Airway epithelial cell (primary cell): ENCODE measurements around the gene MVB12A. TPM values are rescaled to one million over a fixed set of nuclear protein-coding genes. Genes with fewer than 3 reads are reported as not detected.

ENCODE experiments used
- total RNA-seq: library from RNA; depleted of rRNA; stranded (reverse); fragments of >200 nt; gene quantifications from 2 replicates; pipeline ENCODE4 v1.2.3, GENCODE V29; 2015

The MVB12A gene
- 67.1 and 78.6 TPM in 2 replicates for total RNA-seq

DNA sequence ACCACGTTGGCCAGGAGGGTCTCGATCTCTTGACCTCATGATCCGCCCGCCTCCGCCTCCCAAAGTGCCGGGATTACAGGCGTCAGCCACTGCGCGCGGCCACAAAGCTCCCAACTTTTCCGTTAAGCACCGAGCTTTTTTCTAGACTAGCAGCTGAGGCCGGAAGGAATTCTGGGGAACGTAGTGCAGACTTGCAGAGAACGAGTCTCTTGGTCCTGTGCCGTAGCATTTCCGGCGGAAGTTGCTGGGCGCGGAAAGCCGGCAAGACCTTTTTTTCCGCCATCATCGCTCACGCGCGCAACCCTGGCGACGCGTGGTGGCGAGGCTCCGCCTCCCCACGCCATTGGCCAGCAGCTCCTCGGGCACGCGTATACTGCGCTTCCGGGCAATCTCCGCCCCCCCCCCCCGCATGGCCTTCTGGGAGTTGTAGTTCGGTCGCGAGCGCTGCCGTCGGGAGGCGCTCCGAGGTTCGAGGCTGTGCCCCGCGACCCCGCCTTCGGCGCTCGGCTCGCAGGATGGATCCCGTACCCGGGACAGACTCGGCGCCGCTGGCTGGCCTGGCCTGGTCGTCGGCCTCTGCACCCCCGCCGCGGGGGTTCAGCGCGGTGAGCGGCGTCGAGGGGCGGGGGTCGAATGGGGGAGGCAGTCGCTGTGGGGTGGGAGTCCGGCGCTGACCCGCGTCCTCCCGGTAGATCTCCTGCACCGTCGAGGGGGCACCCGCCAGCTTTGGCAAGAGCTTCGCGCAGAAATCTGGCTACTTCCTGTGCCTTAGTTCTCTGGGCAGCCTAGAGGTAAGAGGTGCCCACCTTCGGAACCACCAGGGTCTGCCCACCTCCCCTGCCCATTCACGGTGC, at the start of gene MVB12A:
Gene MVB12A, plus strand, starts transcription at position 427 of the 854 bp plus-strand sequence. Its CDS starts 89 bp downstream, at position 516.

DNA sequence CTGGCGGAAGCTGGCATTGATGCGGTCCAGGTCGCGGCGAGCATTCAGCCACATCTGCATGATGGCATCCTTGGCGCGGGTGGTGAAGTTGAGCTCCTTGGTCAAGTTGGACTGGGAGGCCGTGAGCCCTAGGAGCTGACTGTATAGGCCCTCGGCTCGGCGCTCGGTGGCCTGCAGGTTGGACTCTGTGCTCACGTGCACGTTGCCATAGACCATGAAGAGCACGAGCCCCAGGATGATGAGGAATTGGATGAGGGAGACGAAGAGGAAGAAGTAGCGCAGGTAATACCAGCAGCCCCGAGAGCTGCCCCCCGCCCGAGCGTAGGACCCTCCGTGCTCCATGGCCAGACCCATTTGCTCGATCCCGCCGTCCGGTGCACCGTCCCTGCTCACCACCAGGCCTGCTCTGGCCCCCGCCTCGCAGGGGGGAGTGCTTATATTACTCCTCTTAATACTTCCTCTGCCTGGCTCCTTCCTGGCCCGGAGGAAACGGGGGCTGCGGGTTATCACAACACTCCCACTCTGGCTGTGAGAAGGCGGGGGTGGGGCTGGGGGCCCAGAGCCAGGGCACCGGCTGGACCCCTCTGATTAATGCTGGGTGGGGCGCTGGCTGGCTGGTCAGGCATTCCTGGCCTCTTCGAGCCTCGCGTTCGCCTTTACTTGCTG, 42.8 kb upstream of the MVB12A start, which contains the start of gene PLVAP:
Gene PLVAP, minus strand, starts transcription at position 408 of the 666 bp plus-strand sequence. Its CDS starts 54 bp downstream, at position 354.

DNA sequence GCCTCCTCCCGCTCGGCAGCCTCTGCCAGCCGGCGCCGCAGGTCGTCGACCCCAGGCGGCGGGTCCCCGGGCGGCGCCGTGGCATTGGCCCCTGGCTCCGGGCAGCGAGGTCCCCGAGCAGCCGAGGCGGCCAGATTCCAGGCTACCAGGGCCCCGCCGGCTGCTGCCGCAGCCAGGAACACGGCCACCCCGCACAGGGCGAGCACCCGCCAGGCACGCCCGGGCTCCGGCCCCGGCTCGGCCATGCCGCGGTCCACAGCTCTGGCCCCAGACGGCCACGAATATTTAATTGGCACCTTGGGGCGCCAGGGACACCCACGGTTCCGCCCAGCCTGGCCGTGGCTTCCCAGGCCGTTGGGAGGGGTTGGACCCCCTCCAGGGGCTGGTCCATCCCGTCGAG, 25.9 kb upstream of the MVB12A start, which contains the start of gene CCDC194:
Gene CCDC194, minus strand, starts transcription at position 283 of the 400 bp plus-strand sequence. Its CDS starts 38 bp downstream, at position 245.

DNA sequence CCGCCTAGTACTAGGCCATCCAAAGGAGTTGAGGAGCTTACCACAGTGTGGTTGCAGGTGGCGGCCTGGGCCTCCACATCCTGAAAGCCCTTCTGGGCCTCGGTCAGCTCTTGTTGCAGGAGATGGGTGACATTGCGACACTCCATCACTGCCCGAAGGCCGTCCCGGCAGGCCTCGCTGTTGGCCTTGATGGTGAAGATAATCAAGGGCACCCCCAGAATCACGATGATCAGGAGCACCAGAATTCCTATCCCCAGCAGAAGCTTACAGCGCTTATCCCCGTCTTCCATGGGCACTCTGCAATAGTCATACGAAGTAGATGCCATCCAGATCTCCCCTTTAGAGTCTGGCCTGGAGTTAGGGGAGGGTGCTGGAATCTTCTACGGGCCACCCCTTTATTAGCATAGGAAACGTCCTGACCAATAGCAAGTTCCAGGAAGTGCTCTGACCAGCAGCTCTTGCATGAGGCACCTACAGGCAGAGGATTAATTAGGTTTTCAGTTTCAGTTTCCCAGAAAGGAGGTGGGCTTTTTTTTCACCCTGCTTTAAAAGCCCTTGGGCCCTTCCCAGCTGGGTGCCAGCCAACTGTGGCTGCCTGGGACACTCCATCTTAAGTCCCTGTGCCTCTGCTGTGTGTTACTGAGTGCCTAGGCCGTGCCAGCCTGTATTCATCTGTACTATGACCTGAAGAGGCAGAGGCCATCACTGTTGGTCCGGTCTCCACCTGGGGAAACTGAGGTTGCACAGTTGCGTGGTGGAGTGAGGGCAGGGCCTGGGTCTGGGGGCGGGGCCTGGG, 14.4 kb upstream of the MVB12A start, which contains the start of gene BST2:
Gene BST2, minus strand, starts transcription at position 381 of the 796 bp plus-strand sequence. Its CDS starts 55 bp downstream, at position 326.

DNA sequence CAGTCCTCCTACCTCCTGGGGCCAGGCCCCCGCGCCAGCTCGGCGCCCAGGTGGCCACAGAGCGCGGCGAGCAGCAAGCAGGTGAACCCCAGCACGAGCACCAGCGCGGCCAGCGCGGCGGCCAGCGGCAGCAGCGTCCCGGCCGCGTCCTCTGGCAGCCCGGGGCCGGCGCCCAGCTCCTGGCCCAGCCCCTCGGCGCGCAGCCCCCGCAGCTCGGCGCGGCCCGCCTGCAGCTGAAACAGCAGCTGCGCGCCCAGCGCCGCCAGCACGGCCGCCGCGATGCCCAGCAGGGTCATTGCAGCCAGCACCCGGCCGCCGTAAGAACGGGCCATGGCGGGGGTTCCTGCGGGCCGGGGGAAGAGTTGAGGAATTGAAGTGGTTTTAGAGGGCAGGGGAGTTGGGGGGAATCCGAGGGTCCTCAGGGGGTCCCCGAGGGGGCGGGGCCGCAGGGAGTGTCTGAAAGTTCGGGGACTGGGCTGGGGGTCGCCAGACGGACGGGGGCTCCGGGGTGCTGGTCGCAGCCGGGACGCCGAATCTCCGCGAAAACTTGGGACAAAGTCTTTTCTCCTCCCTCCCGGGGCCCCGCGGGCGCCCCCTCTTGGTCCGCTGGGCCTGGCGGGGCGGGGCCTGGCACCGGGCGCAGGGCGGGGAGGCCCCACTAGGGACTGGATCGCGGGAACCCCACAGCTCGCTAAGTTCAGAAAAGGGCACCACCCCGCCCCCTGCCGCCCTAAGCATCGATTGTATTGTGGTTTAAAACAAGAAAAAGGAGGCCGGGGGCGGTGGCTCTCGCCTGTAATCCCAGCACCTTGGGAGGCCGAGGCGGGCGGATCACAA, 28.5 kb downstream of the MVB12A start, which contains the start of gene TMEM221:
Gene TMEM221, minus strand, starts transcription at position 538 of the 837 bp plus-strand sequence. Its CDS starts 206 bp downstream, at position 332.

DNA sequence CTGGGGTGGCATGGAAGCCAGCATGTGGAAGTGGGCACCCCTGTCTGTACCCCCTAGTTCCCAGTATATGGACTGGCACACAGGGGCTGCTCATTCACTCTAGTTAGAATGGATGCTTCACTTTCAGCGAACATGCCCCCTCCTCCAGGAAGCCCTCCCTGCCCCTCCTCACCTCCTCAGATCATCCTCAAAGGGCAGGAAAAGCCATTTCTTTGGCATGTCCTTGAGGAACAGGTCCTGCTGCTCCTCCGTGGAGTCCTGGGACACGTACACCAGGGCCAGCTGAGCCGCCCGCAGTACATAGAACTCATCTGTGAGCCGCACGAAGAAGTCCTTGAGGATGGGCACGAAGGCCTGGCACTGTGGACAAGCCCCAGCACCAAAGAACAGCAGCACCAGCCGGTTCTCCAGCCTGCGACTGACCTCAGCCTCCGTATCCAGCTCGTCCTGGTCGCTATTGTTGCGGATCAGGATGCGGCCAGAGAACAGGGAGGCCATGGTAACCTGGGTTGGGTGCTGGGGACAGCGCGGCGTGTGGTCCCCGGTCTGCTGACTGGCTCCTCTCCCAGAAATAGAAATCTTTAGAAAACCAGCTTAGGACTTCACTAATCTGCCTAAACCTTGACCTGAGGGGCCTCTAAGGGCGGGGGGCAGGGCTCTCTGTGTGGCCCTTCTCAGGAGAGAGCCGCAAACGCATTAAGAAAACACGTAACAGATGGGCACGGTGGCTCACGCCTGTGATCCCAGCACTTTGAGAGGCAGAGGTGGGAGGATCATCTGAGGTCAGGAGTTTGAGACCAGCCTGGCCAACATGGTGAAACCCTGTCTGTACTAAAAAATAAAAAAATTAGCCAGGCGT, 40.8 kb downstream of the MVB12A start, which contains the start of gene NXNL1:
Gene NXNL1, minus strand, starts transcription at position 555 of the 859 bp plus-strand sequence. Its CDS starts 57 bp downstream, at position 498.

DNA sequence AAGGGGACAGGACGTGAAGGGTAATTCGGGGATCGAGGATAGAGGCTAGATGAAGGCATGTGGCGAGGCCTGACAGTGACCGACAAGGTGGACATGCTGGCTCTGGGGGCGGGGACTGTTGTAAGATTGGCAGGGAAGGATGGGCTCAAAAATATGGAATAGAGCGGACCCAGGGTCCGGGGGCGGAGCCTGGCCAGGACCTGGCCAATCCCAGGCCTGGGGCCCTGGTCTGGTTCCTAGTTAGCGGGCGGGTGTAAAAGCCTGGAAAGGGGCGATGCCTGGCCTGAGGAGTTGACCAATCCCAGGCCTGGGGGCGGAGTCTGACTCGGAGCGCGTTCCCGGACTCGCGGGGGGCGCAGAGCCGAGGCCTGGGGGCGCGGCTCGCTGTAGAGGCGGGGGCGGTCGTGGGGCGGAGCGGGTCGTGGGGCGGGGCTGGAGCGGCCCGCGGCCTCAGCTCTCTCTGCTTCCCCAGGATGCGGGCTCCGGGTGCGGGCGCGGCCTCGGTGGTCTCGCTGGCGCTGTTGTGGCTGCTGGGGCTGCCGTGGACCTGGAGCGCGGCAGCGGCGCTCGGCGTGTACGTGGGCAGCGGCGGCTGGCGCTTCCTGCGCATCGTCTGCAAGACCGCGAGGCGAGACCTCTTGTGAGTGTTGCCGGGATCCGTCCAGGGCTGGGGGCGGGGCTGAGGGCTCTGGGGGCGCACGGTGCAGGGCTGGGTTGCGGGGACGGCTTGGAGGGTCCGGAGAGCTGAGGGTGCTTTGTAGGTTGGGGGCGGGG, 50.4 kb downstream of the MVB12A start, which contains the start of gene SLC27A1:
Gene SLC27A1, plus strand, starts transcription at position 457 of the 774 bp plus-strand sequence. Its CDS starts 17 bp downstream, at position 474.

Other genes with a start within 250 kb of the MVB12A start
- gene USE1, start 204.7 kb upstream of the MVB12A start, total RNA-seq, result 13.2 and 13.3 TPM in 2 replicates
- gene OCEL1, start 193.8 kb upstream of the MVB12A start, total RNA-seq, result 1.2 and 5.9 TPM in 2 replicates
- gene NR2F6, start 174.1 kb upstream of the MVB12A start, total RNA-seq, result 121 TPM in 2 replicates
- not detected in 2 replicates for gene USHBP1, start 155.3 kb upstream of the MVB12A start, total RNA-seq
- 69.9 and 76.7 TPM in 2 replicates for gene BABAM1, start 152.6 kb upstream of the MVB12A start, total RNA-seq
- gene ANKLE1, start 138.1 kb upstream of the MVB12A start, total RNA-seq, result 0.85 and 2.2 TPM in 2 replicates
- 10.8 and 12.1 TPM in 2 replicates for gene ABHD8, start 116.6 kb upstream of the MVB12A start, total RNA-seq
- gene MRPL34, start 114.2 kb upstream of the MVB12A start, total RNA-seq, result 62.1 and 159 TPM in 2 replicates
- gene DDA1, start 110.5 kb upstream of the MVB12A start, total RNA-seq, result 22.7 and 31.5 TPM in 2 replicates
- gene ANO8, start 85.2 kb upstream of the MVB12A start, total RNA-seq, result 6.9 TPM in 2 replicates
- 23.6 and 38.2 TPM in 2 replicates for gene GTPBP3, start 82.5 kb upstream of the MVB12A start, total RNA-seq
- not detected in 2 replicates for gene PLVAP, start 42.7 kb upstream of the MVB12A start, total RNA-seq
- not detected in 2 replicates for gene CCDC194, start 25.9 kb upstream of the MVB12A start, total RNA-seq
- not detected in 2 replicates for gene BST2, start 14.4 kb upstream of the MVB12A start, total RNA-seq
- gene TMEM221, start 28.6 kb downstream of the MVB12A start, total RNA-seq, result 0.42 TPM in 1 of 2 replicates, not detected in the other
- not detected in 2 replicates for gene NXNL1, start 40.9 kb downstream of the MVB12A start, total RNA-seq
- 10.2 and 11.1 TPM in 2 replicates for gene SLC27A1, start 50.5 kb downstream of the MVB12A start, total RNA-seq
- 94.9 and 105 TPM in 2 replicates for gene PGLS, start 91.6 kb downstream of the MVB12A start, total RNA-seq
- 81.9 and 97.9 TPM in 2 replicates for gene COLGALT1, start 135.6 kb downstream of the MVB12A start, total RNA-seq